CD4-positive, alpha-beta T cell treated with Interleukin-4 for 4 hours (primary cell): Measurements from ENCODE around the gene PDZD4.

ENCODE experiments used
- DNase-seq: peaks from one replicate; pipeline ENCODE4 v3.0.0-alpha.2; 2020

The PDZD4 gene, protein sequence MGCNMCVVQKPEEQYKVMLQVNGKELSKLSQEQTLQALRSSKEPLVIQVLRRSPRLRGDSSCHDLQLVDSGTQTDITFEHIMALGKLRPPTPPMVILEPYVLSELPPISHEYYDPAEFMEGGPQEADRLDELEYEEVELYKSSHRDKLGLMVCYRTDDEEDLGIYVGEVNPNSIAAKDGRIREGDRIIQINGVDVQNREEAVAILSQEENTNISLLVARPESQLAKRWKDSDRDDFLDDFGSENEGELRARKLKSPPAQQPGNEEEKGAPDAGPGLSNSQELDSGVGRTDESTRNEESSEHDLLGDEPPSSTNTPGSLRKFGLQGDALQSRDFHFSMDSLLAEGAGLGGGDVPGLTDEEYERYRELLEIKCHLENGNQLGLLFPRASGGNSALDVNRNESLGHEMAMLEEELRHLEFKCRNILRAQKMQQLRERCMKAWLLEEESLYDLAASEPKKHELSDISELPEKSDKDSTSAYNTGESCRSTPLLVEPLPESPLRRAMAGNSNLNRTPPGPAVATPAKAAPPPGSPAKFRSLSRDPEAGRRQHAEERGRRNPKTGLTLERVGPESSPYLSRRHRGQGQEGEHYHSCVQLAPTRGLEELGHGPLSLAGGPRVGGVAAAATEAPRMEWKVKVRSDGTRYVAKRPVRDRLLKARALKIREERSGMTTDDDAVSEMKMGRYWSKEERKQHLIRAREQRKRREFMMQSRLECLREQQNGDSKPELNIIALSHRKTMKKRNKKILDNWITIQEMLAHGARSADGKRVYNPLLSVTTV

DNA sequence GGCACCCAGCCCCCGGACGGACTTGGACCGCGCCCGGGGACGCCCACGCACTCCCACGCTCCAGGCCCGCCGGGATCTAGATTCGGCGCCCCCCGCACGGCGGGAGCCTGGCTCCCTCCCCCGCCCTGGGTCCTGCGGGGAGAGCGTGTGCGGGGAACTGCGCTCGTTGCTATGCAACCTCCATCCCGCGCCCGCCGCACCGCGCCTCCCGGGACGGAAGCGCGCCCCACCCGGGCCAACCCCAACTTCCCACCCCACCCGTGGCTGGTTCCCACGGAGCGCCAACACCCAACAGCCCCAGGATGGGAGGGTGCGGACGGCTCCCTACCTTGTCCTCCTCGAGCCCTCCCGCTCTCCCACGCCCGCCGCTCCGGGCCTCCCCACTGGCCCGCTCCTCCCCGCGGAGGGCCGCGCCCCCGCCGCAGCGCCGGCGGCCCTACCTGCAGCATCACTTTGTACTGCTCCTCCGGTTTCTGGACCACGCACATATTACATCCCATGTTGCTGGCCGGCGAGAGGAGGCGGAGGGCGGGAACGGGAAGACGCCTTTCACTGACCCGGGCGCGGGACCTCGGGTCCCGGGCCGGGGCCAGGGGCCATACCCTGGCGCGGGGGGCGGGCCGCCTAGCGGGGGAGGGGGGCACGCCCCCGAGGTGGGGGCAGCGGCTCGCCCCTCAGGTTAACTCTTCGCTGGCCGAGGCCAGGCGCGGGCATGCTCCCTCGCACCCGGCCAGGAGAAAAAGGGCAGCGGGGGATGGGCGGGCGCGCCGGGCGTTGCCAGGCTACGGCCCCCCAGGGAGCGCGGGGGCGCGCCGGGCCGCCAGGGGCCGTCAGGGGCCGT is at the start of gene PDZD4:
Gene PDZD4 (minus strand): TSS at position 746 of the 841 bp plus-strand sequence. CDS start 246 bp downstream, at position 500.
- no peak for DNase-seq

DNA sequence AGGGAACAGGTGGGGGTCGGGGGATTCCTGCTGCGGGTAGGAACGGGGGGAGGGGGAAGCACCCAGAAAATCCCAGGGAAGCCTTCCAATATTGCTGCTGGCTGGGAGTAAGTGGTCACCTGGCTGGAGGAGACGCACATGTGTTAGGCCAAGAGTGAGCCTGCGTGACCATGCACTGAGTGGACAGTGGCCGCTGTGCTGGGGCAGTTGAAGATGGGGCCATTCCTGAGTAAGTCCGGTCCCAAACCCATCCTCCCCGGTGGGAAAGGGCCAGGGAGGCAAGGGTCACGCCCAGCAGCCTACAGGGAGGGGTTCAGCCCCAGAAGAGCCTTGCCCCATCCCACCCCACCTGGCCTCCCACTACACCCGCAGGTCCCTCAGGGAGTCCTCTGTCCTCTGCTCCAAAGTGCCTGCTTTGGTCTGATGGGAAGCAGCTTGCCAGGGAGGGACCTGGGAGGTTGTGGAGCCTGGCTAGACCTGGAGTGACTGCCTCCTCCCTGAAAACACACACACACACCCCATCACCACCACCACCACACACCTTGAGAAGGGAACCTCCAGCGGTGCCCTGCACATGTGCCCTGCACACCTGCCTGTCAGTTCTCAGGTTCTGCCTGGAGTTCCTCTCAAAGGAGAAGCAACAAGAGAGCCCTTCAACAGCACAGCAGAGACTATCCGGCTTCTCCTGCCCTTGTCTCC is 49.5 kb upstream of the PDZD4 start:
- no peak for DNase-seq

GRCh38 chrX:153878969-153879653 is 48.8 kb upstream of the PDZD4 start:
- DNase-seq: no peak

GRCh38 chrX:153878345-153878744 is 48.0 kb upstream of the PDZD4 start:
- no peak for DNase-seq

DNA sequence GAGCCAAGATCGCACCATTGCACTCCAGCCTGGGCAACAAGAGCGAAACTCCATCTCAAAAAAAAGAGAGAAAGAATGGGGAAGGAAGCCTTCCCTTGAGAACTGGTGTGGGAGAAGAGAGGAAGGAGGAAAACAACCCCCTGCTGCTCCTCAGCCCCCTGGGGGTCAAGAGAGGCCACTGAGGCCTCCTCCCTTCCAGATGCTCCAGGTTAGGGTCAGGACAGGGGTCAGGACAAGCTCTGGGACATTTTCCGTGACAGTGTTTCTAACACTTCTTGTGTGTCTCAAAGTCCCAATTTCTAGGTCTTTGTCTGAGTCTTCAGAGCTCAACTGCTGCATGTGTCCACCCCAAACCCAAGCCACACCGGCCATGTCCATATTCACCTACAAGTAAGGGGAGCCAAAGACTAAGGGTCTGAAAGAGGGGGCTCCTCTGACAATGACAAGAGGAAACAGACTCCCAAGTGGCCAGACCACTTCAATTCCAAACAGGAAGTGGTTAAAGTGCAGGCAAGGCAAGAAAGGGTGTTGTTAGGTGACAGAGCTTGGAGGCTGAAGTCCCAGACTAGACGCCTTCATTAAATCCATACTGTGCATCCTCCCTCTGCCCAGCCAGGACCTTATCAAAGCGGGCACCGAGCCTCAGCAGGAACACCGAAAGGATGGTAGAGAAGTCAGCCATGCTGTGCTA is 47.4 kb upstream of the PDZD4 start:
- no peak for DNase-seq

DNA sequence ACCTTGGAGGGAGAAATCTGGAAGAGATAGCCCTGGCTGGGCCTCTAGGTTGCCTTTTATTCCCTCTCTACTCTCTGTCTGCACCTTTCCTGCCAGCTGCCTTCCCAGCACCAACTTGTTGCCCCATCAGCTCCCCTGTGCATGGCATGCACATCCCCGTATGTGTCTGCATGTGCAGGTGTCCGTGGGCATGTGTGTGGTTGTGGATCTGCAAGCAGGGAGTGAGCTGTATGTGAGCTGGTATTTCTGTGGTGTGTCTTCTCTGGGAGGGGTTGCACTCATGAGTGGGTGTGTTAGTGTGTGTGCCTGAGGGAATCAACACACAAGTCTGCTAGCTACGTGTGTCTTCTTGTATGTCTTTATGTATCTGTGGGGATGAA is 45.8 kb upstream of the PDZD4 start:
- no peak for DNase-seq

- peak; percentile 43 for DNase-seq
These were observed 45.2 kb upstream of the PDZD4 start for GRCh38 chrX:153875391-153876111.

DNA sequence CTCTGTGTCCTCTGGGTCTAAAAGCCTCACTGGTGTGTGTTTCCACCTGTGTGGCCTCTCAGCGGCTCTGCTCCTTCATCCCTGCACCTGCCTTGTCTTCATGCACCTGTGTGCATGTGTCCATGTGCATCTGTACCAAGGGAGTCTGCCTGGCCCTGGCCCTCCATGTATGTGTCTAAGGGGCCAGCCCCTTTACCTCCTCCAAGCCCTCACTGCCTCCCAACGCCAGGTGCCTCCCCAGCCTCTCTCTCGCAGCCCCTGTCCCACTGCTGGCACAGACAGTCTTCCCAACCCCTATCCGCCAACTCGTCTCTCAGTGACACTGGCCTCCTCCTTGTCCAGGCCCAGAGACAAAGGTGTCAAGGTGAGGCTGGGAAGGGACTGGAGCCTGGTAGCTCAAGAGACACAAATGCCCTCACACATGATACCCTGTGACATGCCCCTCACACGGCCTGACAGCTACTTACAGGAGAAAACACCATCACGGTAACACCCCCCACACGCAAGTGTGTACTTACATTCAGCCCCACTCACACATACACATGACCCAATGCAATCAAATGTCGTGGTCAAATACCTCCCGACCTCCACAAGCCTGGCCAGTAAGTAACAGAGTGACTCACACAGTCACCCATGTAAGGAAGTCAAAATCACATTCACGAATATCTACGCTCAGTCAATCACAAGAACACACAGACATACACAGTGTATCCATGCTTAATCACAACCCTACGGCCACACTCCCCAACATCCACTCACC is 44.2 kb upstream of the PDZD4 start:
- DNase-seq: no peak

DNA sequence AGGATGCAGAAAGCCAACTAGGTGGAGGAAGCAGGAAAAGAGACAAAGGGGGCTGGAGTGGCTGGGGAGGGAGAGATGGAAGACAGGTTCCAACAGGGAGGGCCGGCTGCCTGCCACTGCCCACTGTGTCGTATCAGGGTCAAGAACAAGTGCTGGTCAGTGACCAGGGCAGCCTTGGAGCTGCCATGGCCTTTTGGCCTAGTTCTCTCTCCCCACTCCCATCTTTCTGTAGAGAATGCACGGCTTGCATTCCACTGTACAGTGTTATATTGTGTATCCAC is 43.7 kb upstream of the PDZD4 start:
- no peak for DNase-seq

DNA sequence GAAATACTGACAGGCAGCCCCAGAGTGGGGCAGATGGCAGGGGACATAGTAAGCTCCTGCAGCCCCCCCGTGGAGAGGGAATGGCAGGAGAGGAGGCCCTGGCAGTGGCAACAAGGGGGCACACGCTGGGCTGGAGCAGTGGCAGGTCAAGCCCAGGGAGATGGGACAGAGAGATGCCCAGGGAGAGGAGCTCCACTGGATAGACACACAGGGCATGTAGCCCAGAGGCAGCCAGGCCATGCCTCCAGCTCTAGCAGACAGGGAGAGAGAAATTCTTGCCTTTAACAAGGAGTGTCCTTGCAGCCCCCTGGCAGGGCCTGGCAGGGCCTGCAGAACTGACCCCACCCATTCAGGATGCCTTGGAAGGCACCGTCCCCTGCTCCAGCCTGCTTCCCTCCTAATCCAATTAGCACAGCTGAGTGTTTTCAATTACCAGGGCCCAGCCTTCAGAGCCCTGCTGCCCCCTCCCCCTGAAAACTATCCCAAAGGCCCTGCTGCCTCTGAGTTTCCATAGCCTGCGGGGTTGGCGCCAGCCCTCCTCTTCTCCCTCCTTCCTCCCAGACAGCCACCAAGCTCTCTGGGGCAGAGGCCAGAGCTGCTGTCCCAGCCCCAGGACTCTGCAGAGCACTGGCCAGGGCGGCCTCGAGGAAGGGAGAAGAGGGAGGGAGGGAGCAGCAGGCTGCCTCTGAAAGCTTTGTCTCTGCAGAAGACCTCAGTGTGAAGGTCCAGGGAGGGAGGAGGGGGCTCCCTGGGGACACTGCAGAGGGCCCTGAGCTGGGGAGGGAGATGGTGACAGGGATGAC is 43.1 kb upstream of the PDZD4 start:
- no peak for DNase-seq

DNA sequence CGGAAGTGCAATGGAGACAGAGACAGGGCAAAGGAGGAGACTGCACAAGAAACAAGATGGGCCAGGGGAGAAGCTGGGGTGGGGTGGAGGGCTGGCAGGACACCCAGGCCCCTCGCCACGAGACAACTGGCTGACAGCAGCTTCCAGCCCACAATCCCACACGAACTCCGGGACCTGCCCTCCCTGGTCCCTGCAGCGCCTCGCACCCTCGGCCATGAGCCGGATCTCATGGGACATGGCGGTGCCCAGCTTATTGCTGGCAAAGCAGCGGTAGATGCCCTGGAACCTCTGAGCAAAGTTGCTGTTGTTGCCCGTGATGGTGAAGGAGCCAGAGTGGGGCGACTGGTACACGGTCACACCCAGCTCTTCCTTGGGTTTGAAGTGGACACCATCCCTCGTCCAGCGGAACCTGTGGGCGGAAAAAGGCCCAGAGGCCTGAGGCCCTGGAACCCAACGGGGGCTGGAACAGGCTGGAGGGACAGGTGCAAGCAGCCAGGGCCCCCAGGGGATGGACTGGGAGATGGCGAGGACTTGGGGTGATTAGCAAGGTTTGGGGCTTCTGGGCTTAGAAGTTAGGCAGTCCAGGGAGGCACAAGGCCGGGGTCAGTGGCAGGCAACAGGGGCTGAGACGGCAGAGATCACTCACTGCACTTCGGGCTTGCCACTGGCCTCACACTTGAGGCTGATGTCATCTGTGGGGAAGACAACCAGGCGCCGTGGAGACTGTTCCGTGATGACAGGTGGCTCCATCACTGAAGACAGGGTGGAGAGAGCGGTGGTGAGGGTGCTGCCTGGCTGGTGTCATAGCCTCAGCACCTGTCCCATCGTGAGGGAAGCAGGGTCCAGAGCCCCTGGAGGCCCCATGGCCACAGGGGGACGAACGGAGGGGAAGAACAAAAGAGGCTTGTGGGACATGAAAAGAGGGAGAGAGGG is 41.9 kb upstream of the PDZD4 start:
- DNase-seq: no peak

DNA sequence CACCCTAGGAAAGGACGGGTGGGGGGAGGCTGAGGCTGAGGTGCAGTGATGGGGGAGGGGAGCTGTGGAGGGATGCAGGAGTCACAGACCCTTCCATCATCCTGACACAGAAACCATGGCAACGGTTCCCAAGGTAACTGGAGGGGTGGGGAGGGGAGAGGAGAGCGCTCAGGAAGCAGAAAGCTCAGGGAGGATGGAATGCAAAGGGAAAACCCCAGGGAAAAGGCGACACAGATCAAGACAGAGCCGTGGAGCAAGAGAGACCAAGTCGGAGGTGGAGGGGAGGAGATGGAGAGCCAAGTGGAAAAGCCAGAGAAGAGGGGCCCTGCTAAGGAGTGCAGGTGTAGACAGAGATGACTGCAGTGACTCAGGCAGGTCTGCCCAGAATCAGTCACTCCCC is 41.1 kb upstream of the PDZD4 start:
- no peak for DNase-seq

GRCh38 chrX:153870791-153871360 is 40.5 kb upstream of the PDZD4 start:
- DNase-seq: no peak

- DNase-seq: no peak
These were observed 39.9 kb upstream of the PDZD4 start for GRCh38 chrX:153870288-153870690.

DNA sequence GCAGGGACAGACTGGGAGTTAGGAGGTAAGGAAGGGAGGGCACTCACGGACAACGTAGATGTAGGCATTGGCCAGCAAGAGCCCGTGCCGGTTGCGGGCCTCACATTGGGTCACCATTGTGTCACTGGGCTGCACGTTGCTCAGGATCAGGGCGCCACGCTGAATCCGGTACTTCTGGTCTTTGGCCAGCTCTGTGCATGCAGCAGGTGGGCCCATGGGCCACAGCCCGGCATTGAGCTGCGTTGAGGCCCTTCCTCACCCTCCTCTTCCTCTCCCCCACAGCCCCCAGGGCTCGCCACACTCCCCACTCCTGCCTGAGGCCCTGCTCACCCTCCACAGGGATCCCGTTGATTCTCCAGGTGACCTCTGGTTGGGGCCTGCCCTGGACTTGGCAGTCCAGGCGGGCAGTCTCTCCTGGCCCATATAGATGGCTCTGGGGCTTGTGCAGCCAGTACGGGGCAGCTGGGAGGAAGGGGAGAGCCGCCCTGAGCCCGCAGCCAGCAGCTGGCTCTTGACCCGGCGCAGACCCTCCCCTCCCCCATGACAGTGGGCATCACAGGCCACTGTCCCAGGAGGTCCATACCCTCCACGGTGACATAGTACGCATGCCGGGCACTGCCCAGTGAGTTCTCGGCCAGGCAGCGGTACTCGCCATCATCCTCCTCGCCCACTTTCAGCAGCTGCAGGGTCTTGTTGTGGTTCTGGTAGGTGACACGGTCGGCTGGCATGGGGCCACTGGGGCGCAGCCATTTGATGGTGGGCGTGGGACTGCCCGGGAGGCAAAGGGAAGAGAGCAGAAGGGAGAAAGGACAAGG is 39.3 kb upstream of the PDZD4 start:
- DNase-seq: no peak

DNA sequence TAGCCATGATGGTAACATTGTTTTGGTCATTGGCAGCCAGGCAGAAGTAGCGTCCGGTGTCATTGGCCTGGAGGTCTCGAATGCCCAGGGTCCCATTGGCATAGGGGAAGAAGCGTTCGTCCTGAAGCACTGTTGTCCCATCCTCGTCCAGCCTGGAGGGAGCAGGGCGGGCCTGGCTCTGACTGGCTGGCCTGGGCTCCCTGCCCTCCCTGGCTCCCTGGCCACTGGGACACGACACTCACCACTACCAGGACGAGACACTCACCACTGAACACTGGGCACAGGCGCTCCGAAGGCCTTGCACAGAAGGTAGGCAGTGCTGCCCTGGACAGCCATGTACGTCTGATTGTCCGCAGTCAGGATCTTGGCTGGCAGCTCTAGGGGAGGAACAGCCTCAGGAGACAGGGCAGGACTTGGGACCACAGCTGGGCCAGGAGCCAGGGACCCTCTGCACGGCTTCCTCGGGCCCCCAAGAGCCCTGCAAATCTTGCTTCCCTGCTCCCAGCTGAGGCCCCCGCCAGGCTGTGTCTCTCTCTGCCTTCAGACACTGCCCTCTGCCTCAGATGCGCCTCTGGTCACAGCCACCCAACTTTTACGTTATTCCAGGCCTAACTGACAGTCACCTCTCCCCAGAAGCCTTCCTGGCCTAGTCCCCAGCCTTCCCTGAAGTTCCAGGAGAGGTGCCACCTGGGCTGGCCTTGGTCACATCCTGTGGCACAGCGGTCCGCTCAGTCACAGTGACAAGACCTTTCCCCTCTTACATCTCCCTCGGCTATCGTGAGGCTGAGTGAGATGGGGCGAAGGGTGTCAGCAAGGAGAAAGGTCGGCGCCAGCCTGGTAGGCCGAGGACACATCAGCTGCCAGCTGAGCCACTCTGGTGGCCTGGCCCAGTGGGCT is 38.5 kb upstream of the PDZD4 start:
- DNase-seq: no peak
